GM06990 (cell line): ENCODE measurements around the gene DAPK1.

Experiments
- DNase-seq: peaks from one replicate; pipeline ENCODE4 v3.0.0-alpha.2; 2011; ENCODE audit not compliant: insufficient read length; ENCODE audit errors: extremely low read depth
- H3K27me3 ChIP-seq: replicated peaks from 2 replicates; pipeline ENCODE4 v1.6.0; 2011; ENCODE audit warnings: low read length; ENCODE audit not compliant: control insufficient read depth, insufficient read depth
- H3K36me3 ChIP-seq: 2 replicates; pipeline ENCODE4 v1.5.1; 2011; ENCODE audit warnings: low read length; ENCODE audit not compliant: control insufficient read depth, insufficient read depth
- H3K4me3 ChIP-seq: replicated peaks from 2 replicates; pipeline ENCODE4 v1.5.1; 2011; ENCODE audit warnings: low read depth, mild to moderate bottlenecking, control low read depth, low read length
- CTCF ChIP-seq: IDR thresholded peaks from 2 replicates; pipeline ENCODE4 v1.5.1; 2011; ENCODE audit warnings: low read length, control low read depth, mild to moderate bottlenecking, inconsistent platforms; ENCODE audit not compliant: insufficient read depth, poor library complexity, severe bottlenecking

DAPK1 gene

GRCh38 chr9:87753313-87753712, 255.6 kb downstream of the DAPK1 start:
- TF ChIP-seq CTCF = no peak
- DNase-seq = no peak
- no peaks in the 10 kb centered on the region for H3K36me3 ChIP-seq
- no peaks in the 10 kb centered on the region for H3K27me3 ChIP-seq
- no peak overlapping the region for H3K4me3 ChIP-seq
